Upper lobe of right lung (tissue), 1 donor: ENCODE data around the gene ZSCAN16. TPM values are rescaled to one million over a fixed set of nuclear protein-coding genes. Genes with fewer than 3 reads are reported as not detected.
"Not testable (repeated sequence)": the region's sequence is repeated elsewhere in the genome, so short reads cannot be mapped to it uniquely, and the experiment has no call there.

Source experiments
- ATAC-seq: fragments of 200-7000 bp; cut with Tn5 transposase; one replicate; pipeline ENCODE4 v1.9.1; 2020; ENCODE audit warnings: mild to moderate bottlenecking, moderate library complexity
- DNase-seq: peaks from one replicate; pipeline ENCODE4 v3.0.0-alpha.2; 2020
- H3K27ac ChIP-seq: fragments of 200-600 bp; one replicate; pipeline ENCODE4 v1.8.0; 2022
- H3K27me3 ChIP-seq: fragments of 200-600 bp; one replicate; pipeline ENCODE4 v1.8.0; 2022; ENCODE audit warnings: mild to moderate bottlenecking
- H3K36me3 ChIP-seq: fragments of 200-600 bp; one replicate; pipeline ENCODE4 v1.8.0; 2022
- H3K4me1 ChIP-seq: fragments of 200-600 bp; one replicate; pipeline ENCODE4 v1.8.0; 2022
- H3K4me3 ChIP-seq: fragments of 200-600 bp; one replicate; pipeline ENCODE4 v1.8.0; 2022; ENCODE audit warnings: mild to moderate bottlenecking
- H3K9me3 ChIP-seq: fragments of 200-600 bp; one replicate; pipeline ENCODE4 v1.8.0; 2022
- CTCF ChIP-seq: fragments of 200-600 bp; IDR thresholded peaks from one replicate; pipeline ENCODE4 v1.8.0; 2022; ENCODE audit warnings: antibody characterized with exemption
- intact Hi-C: fragments of 100-400 bp; cut with DNase I; formaldehyde crosslinking; loops from one replicate; pipeline ENCODE4 v1.11.0; 2022
- total RNA-seq: library from RNA; stranded (reverse); fragmentation: NEBNext Ultra II Directional; extraction: Animal tissue kit (Norgen Biotek cat#: 25700); gene quantifications from one replicate; pipeline ENCODE4 v1.2.1, GENCODE V29; 2021
- donor health status: DM: no; HTN: yes; CAD: no; lungs with severe emphysema.

The ZSCAN16 gene
- total RNA-seq, 1 donor from 2014 or later = 5.8 TPM

- intact Hi-C loops = no loop called here
- no peak overlapping the region for H3K4me3 ChIP-seq
- DNase-seq = no peak
- ATAC-seq = no peak
- no peak overlapping the region for H3K27ac ChIP-seq
- no peaks in the 10 kb centered on the region for H3K27me3 ChIP-seq
- H3K9me3 ChIP-seq = no peaks in the 10 kb centered on the region
- H3K4me1 ChIP-seq = peaks cover 14% of the 10 kb centered on the region
- peaks cover 18% of the 10 kb centered on the region for H3K36me3 ChIP-seq
- TF ChIP-seq CTCF = no peak
Measured at GRCh38 chr6:28121876-28122275, 2.5 kb upstream of the ZSCAN16 start.

GRCh38 chr6:28122283-28122682, 2.1 kb upstream of the ZSCAN16 start:
- Histone ChIP-seq H3K4me1 (peaks cover 14% of the 10 kb centered on the region), H3K36me3 (peaks cover 18% of the 10 kb centered on the region)
- H3K9me3 ChIP-seq, H3K27ac ChIP-seq, H3K4me3 ChIP-seq, intact Hi-C loops, DNase-seq, ATAC-seq, H3K27me3 ChIP-seq: not testable (repeated sequence)

GRCh38 chr6:28124971-28125353, 553 bp downstream of the ZSCAN16 start:
- H3K4me1 ChIP-seq = peaks cover 14% of the 10 kb centered on the region
- DNase-seq = no peak
- H3K4me3 ChIP-seq = peak overlapping the region; percentile 76
- H3K27ac ChIP-seq = peak overlapping the region; percentile 79
- H3K9me3 ChIP-seq = no peaks in the 10 kb centered on the region
- ATAC-seq = peak; percentile 3
- peaks cover 25% of the 10 kb centered on the region for H3K36me3 ChIP-seq
- H3K27me3 ChIP-seq = no peaks in the 10 kb centered on the region
- no peak for TF ChIP-seq CTCF
- intact Hi-C loops = no loop called here

GRCh38 chr6:28125401-28125800, 992 bp downstream of the ZSCAN16 start:
- H3K9me3 ChIP-seq = no peaks in the 10 kb centered on the region
- peak overlapping the region; percentile 76 for H3K4me3 ChIP-seq
- no peak for DNase-seq
- H3K27me3 ChIP-seq = no peaks in the 10 kb centered on the region
- H3K27ac ChIP-seq = no peak overlapping the region
- H3K36me3 ChIP-seq = peaks cover 29% of the 10 kb centered on the region
- intact Hi-C loops = no loop called here
- no peak for ATAC-seq
- H3K4me1 ChIP-seq = peaks cover 14% of the 10 kb centered on the region
- TF ChIP-seq CTCF = no peak

- intact Hi-C loops = loop anchor here (10.0 kb wide), 1 partner anchor 221 kb away; no protein-coding TSS in a partner anchor
- no peak overlapping the region for H3K27ac ChIP-seq
Measured at GRCh38 chr6:28134015-28134414, 9.6 kb downstream of the ZSCAN16 start.

GRCh38 chr6:28134716-28135115, 10.3 kb downstream of the ZSCAN16 start:
- TF ChIP-seq CTCF = no peak
- Histone ChIP-seq H3K4me3 (no peak overlapping the region), H3K36me3 (peaks cover 14% of the 10 kb centered on the region), H3K4me1 (peaks cover 17% of the 10 kb centered on the region), H3K9me3 (no peaks in the 10 kb centered on the region), H3K27me3 (no peaks in the 10 kb centered on the region), H3K27ac (no peak overlapping the region)
- no peak for DNase-seq
- intact Hi-C loops = loop anchor here (10.0 kb wide), 1 partner anchor 220 kb away; no protein-coding TSS in a partner anchor
- peak; percentile 8 for ATAC-seq

More at GRCh38 chr6:28134015-28134414, 9.6 kb downstream of the ZSCAN16 start:
- H3K9me3 ChIP-seq = no peaks in the 10 kb centered on the region
- peaks cover 17% of the 10 kb centered on the region for H3K4me1 ChIP-seq
- no peaks in the 10 kb centered on the region for H3K27me3 ChIP-seq
- H3K36me3 ChIP-seq = peaks cover 21% of the 10 kb centered on the region
- DNase-seq = no peak
- peak; percentile 29 for TF ChIP-seq CTCF
- no peak overlapping the region for H3K4me3 ChIP-seq
- ATAC-seq = no peak
